ENCODE data around the gene C20orf173.

- TF ChIP-seq CTCF (IDR thresholded peaks at IDR 0.05; ENCODE audit: insufficient read depth, low read length, poor library complexity, severe bottlenecking) = no peak
- TF ChIP-seq EZH2phosphoT487 (conservative IDR thresholded peaks at IDR 0.05; ENCODE audit: low read length) = no peak
Measured at GRCh38 chr20:35518955-35519354, 10.5 kb downstream of the C20orf173 start.

All from SU-DHL-6 (cell line).